Measurements from ENCODE around the gene C2orf76.

GRCh38 chr2:119304847-119305246 is 61.8 kb downstream of the C2orf76 start:
- TF ChIP-seq, protein P1, sequence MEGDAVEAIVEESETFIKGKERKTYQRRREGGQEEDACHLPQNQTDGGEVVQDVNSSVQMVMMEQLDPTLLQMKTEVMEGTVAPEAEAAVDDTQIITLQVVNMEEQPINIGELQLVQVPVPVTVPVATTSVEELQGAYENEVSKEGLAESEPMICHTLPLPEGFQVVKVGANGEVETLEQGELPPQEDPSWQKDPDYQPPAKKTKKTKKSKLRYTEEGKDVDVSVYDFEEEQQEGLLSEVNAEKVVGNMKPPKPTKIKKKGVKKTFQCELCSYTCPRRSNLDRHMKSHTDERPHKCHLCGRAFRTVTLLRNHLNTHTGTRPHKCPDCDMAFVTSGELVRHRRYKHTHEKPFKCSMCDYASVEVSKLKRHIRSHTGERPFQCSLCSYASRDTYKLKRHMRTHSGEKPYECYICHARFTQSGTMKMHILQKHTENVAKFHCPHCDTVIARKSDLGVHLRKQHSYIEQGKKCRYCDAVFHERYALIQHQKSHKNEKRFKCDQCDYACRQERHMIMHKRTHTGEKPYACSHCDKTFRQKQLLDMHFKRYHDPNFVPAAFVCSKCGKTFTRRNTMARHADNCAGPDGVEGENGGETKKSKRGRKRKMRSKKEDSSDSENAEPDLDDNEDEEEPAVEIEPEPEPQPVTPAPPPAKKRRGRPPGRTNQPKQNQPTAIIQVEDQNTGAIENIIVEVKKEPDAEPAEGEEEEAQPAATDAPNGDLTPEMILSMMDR (conservative IDR thresholded peaks at IDR 0.05 in 1 of 2, IDR thresholded peaks at IDR 0.05 in 1 of 2; ENCODE audit: extremely low read depth in 1 of 2, insufficient read depth in 1 of 2, low read depth in 1 of 2, low read length in 2 of 2), result no peak
- no peak for TF ChIP-seq EZH2 (IDR thresholded peaks at IDR 0.05; ENCODE audit: borderline replicate concordance, low read length)
